GM12872 (cell line): ENCODE data around the gene TPSG1.
A peak's percentile ranks its signal among the peaks of the same experiment; 100 is the strongest.

ENCODE experiments used
- TF ChIP-seq, protein P1 (sequence below): IDR thresholded peaks from 3 replicates; pipeline ENCODE4 v1.5.1; 2011; ENCODE audit warnings: low read depth, mild to moderate bottlenecking, low read length, moderate library complexity; ENCODE audit not compliant: insufficient read depth

The TPSG1 gene

DNA sequence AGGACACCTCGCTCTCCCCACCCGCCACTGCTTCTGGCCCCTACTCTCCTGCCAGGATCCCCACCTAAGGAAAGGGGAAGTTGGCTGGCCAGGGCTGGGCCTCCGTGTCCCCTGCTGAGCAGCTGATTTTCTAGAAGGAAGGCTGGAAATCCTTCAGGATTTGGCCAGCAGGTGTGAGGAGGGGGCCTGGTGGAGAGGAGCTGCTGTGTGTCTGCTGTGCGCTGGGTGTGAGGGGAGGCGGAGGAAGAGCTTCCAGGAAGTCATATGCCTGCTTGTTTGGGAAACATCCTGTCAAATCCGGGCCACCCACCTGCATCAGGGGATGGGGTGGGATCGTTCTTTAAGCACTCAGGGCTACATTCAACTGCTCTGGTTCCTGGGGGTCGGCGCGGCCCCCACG lies 28.6 kb downstream of the TPSG1 start:
- TF ChIP-seq, protein P1, sequence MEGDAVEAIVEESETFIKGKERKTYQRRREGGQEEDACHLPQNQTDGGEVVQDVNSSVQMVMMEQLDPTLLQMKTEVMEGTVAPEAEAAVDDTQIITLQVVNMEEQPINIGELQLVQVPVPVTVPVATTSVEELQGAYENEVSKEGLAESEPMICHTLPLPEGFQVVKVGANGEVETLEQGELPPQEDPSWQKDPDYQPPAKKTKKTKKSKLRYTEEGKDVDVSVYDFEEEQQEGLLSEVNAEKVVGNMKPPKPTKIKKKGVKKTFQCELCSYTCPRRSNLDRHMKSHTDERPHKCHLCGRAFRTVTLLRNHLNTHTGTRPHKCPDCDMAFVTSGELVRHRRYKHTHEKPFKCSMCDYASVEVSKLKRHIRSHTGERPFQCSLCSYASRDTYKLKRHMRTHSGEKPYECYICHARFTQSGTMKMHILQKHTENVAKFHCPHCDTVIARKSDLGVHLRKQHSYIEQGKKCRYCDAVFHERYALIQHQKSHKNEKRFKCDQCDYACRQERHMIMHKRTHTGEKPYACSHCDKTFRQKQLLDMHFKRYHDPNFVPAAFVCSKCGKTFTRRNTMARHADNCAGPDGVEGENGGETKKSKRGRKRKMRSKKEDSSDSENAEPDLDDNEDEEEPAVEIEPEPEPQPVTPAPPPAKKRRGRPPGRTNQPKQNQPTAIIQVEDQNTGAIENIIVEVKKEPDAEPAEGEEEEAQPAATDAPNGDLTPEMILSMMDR = no peak

DNA sequence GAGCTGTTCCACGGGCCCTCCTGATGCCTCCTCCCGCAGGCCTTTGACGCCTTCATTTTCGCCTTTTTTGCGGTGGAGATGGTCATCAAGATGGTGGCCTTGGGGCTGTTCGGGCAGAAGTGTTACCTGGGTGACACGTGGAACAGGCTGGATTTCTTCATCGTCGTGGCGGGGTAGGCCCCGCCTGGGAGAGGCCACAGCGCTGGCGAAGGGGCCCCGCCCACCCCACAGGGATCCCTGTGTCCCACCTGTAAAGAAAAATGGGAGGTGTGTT lies 29.7 kb downstream of the TPSG1 start:
- TF ChIP-seq, protein P1 = no peak

DNA sequence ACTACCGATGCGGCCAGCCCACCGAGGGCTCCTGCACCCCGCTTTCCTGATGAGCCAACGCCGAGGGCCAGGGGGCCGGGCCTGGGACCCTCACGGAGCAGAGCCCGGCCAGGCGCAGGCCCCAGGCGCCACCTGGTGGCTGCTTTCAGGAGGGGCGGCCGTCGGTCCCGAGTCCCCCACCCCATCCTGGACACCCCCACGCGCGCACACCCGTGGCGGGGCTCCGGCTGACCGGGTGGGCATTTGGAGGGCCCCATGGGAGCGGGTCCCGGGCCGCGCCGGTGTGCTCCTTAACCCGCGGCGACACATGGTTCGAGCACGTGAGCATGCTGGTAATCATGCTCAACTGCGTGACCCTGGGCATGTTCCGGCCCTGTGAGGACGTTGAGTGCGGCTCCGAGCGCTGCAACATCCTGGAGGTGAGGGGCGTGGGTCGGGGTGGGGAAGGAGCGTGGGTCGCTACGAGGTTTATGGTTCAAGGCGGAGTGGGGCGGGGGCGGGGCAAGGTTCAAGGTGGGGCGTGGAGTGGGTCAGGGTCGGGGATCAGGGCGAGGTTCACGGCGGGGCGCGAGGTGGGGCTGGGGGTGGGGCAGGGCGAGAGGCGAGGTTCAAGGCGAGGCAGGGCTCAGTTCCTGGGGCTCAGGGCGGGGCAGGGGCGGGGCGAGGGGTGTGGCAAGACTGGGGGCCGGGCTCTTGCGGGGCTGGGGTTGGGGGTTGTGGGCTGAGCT lies 30.2 kb downstream of the TPSG1 start:
- TF ChIP-seq, protein P1 = peak; percentile 52

- TF ChIP-seq, protein P1 = no peak
These were observed 31.1 kb downstream of the TPSG1 start for GRCh38 chr16:1193825-1194581.

DNA sequence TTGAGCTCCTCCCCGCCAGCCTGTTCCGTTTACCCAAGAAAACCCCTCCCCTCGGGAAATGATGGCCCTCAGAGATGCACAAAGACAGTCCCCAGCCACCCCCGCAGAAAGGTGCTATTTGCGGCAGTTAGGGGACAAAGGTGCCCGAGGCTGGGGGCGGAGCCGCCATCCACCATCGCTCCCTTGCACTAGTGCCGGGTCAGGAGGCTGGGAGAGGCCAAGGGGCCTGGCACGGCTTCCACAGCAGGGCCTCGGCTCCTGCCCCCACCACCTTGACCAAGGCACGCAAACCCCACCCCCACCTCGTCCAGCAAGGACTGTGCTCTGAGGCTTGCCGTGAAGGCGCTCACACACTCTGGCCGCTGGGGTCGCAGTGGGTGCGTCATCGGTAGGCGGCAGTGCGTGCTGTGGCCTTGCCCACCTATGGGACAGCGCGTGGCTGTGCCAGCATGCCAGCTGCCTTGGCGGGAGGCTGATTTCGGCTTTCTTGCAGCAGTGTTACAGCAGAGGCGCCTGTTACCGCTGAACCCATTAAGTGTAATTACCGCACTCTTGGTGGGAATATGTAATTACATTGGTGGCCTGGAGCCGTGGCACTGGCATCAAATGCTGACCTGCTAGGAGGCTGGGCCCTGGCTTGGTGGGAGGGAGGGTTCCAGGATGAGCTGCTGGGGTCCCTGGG lies 31.8 kb downstream of the TPSG1 start:
- TF ChIP-seq, protein P1 = no peak

GRCh38 chr16:1192384-1193073 lies 32.5 kb downstream of the TPSG1 start:
- TF ChIP-seq, protein P1 = no peak

DNA sequence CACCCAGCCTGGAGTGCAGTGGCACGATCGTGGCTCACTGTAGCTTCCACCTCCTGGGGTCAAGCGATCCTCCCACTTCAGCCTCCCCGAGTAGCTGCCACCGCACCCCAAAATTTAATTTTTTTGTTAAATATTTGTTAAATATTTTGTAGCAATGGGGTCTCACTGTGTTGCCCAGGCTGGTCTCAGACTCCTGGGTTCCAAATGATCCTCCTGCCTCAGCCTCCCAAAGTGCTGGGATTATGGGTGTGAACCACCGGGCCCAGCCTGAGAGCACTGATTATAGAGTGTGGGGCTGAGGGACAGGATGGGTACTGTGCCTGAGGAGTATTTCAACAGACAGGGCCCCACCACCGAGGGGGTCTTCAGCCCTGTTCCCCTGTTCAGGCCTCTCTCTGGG lies 35.6 kb downstream of the TPSG1 start:
- TF ChIP-seq, protein P1 = no peak
